K562 (cell line): ENCODE measurements around the gene PLA2G4F.

ENCODE experiments used
- BACH1 ChIP-seq: fragments of 200-800 bp; sonication (Bioruptor generic); IDR thresholded peaks from 2 replicates; pipeline ENCODE4 v1.6.1; 2016; ENCODE audit warnings: missing genetic modification characterization, missing compliant biosample characterization
- CHD4 ChIP-seq: fragments of 200-600 bp; sonication (generic); IDR thresholded peaks from 3 replicates; pipeline ENCODE4 v1.6.1; 2012; ENCODE audit warnings: low read depth, mild to moderate bottlenecking, mixed read lengths, low read length, inconsistent platforms; ENCODE audit not compliant: insufficient read depth, insufficient replicate concordance, poor library complexity, severe bottlenecking
- KAT7 ChIP-seq: sonication (generic); formaldehyde crosslinking; IDR thresholded peaks from 2 replicates; pipeline ENCODE4 v1.8.0; 2022; ENCODE audit warnings: missing genetic modification reagents, mild to moderate bottlenecking, borderline replicate concordance
- NCOR1 ChIP-seq: fragments of 450-650 bp; IDR thresholded peaks from 2 replicates; pipeline ENCODE4 v1.6.1; 2016; ENCODE audit warnings: mild to moderate bottlenecking, moderate library complexity
- NFIC ChIP-seq: fragments of 450-650 bp; IDR thresholded peaks from 2 replicates; pipeline ENCODE4 v1.6.1; 2017; ENCODE audit warnings: mild to moderate bottlenecking, inconsistent platforms
- POLR2A ChIP-seq: fragments of 450-650 bp; conservative IDR thresholded peaks from 2 replicates; pipeline ENCODE4 v1.6.1; 2016
- RAD21 ChIP-seq, 2 experiments: fragments of 250-450 bp in 1 of 2; fragments of 450-650 bp in 1 of 2; sonication (Bioruptor Pico) in 1 of 2; formaldehyde crosslinking in 1 of 2; IDR thresholded peaks in 1 of 2; conservative IDR thresholded peaks in 1 of 2; 2 replicates each; pipeline versions ENCODE4 v1.4.0 to v1.8.0; 2020 to 2022; ENCODE audit warnings: mild to moderate bottlenecking in 2 of 2, moderate library complexity in 1 of 2
- RFX5 ChIP-seq: IDR thresholded peaks from 2 replicates; pipeline ENCODE4 v1.6.1; 2011; ENCODE audit warnings: low read depth, mild to moderate bottlenecking, improper control_type of control experiment, low read length
- ZNF77 ChIP-seq: fragments of 250-450 bp; sonication (Bioruptor Pico); IDR thresholded peaks from 2 replicates; pipeline ENCODE4 v1.5.0; 2020
- TF ChIP-seq, protein P1 (sequence below), 2 experiments: fragments of 450-650 bp in 1 of 2; sonication (generic) in 1 of 2; formaldehyde crosslinking in 1 of 2; IDR thresholded peaks in 1 of 2; conservative IDR thresholded peaks in 1 of 2; 2 replicates each; pipeline versions ENCODE4 v1.6.1 to v1.8.1; 2016 to 2023; ENCODE audit warnings: mild to moderate bottlenecking in 2 of 2, moderate library complexity in 2 of 2, inconsistent platforms in 1 of 2, missing genetic modification reagents in 1 of 2
- TF ChIP-seq, protein P2 (sequence below): fragments of 450-650 bp; IDR thresholded peaks from 2 replicates; pipeline ENCODE4 v1.6.1; 2016; ENCODE audit warnings: low read depth
- TF ChIP-seq, protein P3 (sequence below): sonication (generic); formaldehyde crosslinking; IDR thresholded peaks from 2 replicates; pipeline ENCODE4 v1.8.1; 2023; ENCODE audit warnings: mild to moderate bottlenecking, missing genetic modification reagents
- TF ChIP-seq, protein P4 (sequence below): IDR thresholded peaks from 3 replicates; pipeline ENCODE4 v1.6.1; 2011; ENCODE audit warnings: borderline replicate concordance, mild to moderate bottlenecking; ENCODE audit not compliant: insufficient read length, insufficient read depth

DNA sequence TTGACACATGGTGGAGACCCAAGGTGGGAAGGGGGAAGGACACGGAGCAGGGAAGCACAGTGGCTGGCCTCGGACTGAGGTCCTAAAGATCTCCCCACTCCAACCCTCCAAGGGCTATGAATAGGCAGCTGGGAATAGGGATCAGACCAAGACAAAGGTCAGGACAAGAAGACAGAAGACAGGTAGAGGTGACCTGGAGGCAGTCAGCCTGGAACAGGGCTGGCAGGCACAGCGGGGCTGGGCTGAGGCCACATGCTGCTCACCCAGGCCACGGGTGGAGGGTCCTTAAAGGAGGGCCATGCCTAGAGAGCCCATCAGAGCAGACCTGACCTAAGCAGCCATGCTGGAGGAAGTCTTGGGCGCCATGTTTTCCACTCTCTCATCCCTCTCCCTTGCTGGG is 59.4 kb downstream of the PLA2G4F start:
- TF ChIP-seq POLR2A (no peak), KAT7 (CRISPR knock-in tag) (no peak), NCOR1 (no peak), ZNF77 (no peak), NFIC (no peak), RFX5 (no peak), RAD21 (CRISPR knock-in tag; conservative IDR thresholded peaks at IDR 0.05 in 1 of 2, IDR thresholded peaks at IDR 0.05 in 1 of 2) (no peak), BACH1 (no peak), CHD4 (no peak)
- TF ChIP-seq, protein P1, sequence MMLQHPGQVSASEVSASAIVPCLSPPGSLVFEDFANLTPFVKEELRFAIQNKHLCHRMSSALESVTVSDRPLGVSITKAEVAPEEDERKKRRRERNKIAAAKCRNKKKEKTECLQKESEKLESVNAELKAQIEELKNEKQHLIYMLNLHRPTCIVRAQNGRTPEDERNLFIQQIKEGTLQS (IDR thresholded peaks at IDR 0.05), result no peak
- TF ChIP-seq, protein P1 (CRISPR knock-in tag; conservative IDR thresholded peaks at IDR 0.05), result no peak
- TF ChIP-seq, protein P2, sequence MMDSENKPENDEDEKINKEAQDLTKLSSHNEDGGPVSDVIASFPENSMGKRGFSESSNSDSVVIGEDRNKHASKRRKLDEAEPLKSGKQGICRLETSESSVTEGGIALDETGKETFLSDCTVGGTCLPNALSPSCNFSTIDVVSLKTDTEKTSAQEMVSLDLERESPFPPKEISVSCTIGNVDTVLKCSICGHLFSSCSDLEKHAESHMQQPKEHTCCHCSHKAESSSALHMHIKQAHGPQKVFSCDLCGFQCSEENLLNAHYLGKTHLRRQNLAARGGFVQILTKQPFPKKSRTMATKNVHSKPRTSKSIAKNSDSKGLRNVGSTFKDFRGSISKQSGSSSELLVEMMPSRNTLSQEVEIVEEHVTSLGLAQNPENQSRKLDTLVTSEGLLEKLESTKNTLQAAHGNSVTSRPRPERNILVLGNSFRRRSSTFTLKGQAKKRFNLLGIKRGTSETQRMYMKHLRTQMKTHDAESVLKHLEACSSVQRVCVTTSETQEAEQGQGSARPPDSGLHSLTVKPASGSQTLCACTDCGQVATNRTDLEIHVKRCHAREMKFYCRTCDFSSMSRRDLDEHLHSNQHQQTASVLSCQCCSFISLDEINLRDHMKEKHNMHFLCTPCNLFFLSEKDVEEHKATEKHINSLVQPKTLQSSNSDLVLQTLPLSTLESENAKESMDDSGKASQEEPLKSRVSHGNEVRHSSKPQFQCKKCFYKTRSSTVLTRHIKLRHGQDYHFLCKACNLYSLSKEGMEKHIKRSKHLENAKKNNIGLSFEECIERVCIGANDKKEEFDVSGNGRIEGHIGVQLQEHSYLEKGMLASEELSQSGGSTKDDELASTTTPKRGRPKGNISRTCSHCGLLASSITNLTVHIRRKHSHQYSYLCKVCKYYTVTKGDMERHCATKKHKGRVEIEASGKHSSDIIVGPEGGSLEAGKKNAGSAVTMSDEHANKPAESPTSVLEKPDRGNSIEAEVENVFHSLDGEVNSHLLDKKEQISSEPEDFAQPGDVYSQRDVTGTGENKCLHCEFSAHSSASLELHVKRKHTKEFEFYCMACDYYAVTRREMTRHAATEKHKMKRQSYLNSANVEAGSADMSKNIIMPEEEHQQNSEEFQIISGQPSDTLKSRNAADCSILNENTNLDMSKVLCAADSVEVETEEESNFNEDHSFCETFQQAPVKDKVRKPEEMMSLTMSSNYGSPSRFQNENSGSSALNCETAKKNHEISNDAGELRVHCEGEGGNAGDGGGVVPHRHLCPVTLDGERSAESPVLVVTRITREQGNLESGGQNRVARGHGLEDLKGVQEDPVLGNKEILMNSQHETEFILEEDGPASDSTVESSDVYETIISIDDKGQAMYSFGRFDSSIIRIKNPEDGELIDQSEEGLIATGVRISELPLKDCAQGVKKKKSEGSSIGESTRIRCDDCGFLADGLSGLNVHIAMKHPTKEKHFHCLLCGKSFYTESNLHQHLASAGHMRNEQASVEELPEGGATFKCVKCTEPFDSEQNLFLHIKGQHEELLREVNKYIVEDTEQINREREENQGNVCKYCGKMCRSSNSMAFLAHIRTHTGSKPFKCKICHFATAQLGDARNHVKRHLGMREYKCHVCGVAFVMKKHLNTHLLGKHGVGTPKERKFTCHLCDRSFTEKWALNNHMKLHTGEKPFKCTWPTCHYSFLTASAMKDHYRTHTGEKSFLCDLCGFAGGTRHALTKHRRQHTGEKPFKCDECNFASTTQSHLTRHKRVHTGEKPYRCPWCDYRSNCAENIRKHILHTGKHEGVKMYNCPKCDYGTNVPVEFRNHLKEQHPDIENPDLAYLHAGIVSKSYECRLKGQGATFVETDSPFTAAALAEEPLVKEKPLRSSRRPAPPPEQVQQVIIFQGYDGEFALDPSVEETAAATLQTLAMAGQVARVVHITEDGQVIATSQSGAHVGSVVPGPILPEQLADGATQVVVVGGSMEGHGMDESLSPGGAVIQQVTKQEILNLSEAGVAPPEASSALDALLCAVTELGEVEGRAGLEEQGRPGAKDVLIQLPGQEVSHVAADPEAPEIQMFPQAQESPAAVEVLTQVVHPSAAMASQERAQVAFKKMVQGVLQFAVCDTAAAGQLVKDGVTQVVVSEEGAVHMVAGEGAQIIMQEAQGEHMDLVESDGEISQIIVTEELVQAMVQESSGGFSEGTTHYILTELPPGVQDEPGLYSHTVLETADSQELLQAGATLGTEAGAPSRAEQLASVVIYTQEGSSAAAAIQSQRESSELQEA, result no peak
- TF ChIP-seq, protein P3, sequence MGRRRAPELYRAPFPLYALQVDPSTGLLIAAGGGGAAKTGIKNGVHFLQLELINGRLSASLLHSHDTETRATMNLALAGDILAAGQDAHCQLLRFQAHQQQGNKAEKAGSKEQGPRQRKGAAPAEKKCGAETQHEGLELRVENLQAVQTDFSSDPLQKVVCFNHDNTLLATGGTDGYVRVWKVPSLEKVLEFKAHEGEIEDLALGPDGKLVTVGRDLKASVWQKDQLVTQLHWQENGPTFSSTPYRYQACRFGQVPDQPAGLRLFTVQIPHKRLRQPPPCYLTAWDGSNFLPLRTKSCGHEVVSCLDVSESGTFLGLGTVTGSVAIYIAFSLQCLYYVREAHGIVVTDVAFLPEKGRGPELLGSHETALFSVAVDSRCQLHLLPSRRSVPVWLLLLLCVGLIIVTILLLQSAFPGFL (CRISPR knock-in tag), result no peak
- TF ChIP-seq, protein P4, sequence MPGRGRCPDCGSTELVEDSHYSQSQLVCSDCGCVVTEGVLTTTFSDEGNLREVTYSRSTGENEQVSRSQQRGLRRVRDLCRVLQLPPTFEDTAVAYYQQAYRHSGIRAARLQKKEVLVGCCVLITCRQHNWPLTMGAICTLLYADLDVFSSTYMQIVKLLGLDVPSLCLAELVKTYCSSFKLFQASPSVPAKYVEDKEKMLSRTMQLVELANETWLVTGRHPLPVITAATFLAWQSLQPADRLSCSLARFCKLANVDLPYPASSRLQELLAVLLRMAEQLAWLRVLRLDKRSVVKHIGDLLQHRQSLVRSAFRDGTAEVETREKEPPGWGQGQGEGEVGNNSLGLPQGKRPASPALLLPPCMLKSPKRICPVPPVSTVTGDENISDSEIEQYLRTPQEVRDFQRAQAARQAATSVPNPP, result no peak
